Mesothelial cell of epicardium (in vitro differentiated cells): ENCODE measurements around the gene TLE4. TPM values are rescaled to one million over a fixed set of nuclear protein-coding genes. Genes with fewer than 3 reads are reported as not detected.

Experiments
- DNase-seq, 2 experiments: peaks; one replicate each; pipeline ENCODE4 v3.0.0; 2021; ENCODE audit warnings: low spot score in 2 of 2; ENCODE audit not compliant: unreplicated experiment in 2 of 2
- H3K27ac Mint-ChIP-seq: 2 replicates; pipeline ENCODE4 v1.8.0; 2021; ENCODE audit warnings: mixed read lengths
- H3K27me3 Mint-ChIP-seq: 2 replicates; pipeline ENCODE4 v1.8.0; 2021; ENCODE audit warnings: low read depth, mixed read lengths
- H3K36me3 Mint-ChIP-seq: 2 replicates; pipeline ENCODE4 v1.8.0; 2021; ENCODE audit warnings: mixed read lengths
- H3K4me1 Mint-ChIP-seq: 2 replicates; pipeline ENCODE4 v1.8.0; 2021; ENCODE audit warnings: mixed read lengths
- H3K4me3 Mint-ChIP-seq: 2 replicates; pipeline ENCODE4 v1.8.0; 2021; ENCODE audit warnings: mild to moderate bottlenecking, moderate library complexity, mixed read lengths
- H3K9me3 Mint-ChIP-seq: 2 replicates; pipeline ENCODE4 v1.8.0; 2021; ENCODE audit warnings: mixed read lengths
- CTCF ChIP-seq: fragments of 200-600 bp; sonication (generic); IDR thresholded peaks from one replicate; pipeline ENCODE4 v1.5.0; 2021; ENCODE audit warnings: antibody characterized with exemption; ENCODE audit not compliant: unreplicated experiment
- total RNA-seq: library from RNA; stranded (reverse); gene quantifications from 3 replicates; pipeline ENCODE4 v1.2.1, GENCODE V29; 2021

Gene TLE4
- total RNA-seq, 1 donor from 2014 or later, result 63.6 TPM

GRCh38 chr9:79578891-79579290 lies 7.1 kb downstream of the TLE4 start:
- no peak overlapping the region for H3K4me3 Mint-ChIP-seq
- no peak for TF ChIP-seq CTCF

GRCh38 chr9:79579624-79580023 lies 7.9 kb downstream of the TLE4 start:
- no peak for DNase-seq
- H3K27me3 Mint-ChIP-seq, result peaks cover 3% of the 10 kb centered on the region
- H3K36me3 Mint-ChIP-seq, result peaks cover 8% of the 10 kb centered on the region
- H3K9me3 Mint-ChIP-seq, result no peaks in the 10 kb centered on the region
- no peak for TF ChIP-seq CTCF
- H3K27ac Mint-ChIP-seq, result no peak overlapping the region
- no peak overlapping the region for H3K4me3 Mint-ChIP-seq
- peaks cover 77% of the 10 kb centered on the region for H3K4me1 Mint-ChIP-seq

More at GRCh38 chr9:79578891-79579290, 7.1 kb downstream of the TLE4 start:
- no peak for DNase-seq
- no peaks in the 10 kb centered on the region for H3K9me3 Mint-ChIP-seq
- H3K27me3 Mint-ChIP-seq, result peaks cover 3% of the 10 kb centered on the region
- peaks cover 8% of the 10 kb centered on the region for H3K36me3 Mint-ChIP-seq
- peaks cover 77% of the 10 kb centered on the region for H3K4me1 Mint-ChIP-seq
- no peak overlapping the region for H3K27ac Mint-ChIP-seq

GRCh38 chr9:79580055-79580454 lies 8.3 kb downstream of the TLE4 start:
- H3K9me3 Mint-ChIP-seq, result no peaks in the 10 kb centered on the region
- no peak for DNase-seq
- TF ChIP-seq CTCF, result no peak
- H3K4me3 Mint-ChIP-seq, result no peak overlapping the region
- H3K4me1 Mint-ChIP-seq, result peaks cover 73% of the 10 kb centered on the region
- no peak overlapping the region for H3K27ac Mint-ChIP-seq
- H3K27me3 Mint-ChIP-seq, result peaks cover 3% of the 10 kb centered on the region
- H3K36me3 Mint-ChIP-seq, result peaks cover 8% of the 10 kb centered on the region

- Mint-ChIP-seq H3K36me3 (peaks cover 4% of the 10 kb centered on the region), H3K27ac (peak overlapping the region; percentile 77), H3K27me3 (peaks cover 2% of the 10 kb centered on the region), H3K9me3 (no peaks in the 10 kb centered on the region), H3K4me3 (no peak overlapping the region), H3K4me1 (peaks cover 66% of the 10 kb centered on the region)
- no peak for DNase-seq
- no peak for TF ChIP-seq CTCF
These were observed 9.6 kb downstream of the TLE4 start for GRCh38 chr9:79581388-79581787.

- H3K36me3 Mint-ChIP-seq, result peaks cover 2% of the 10 kb centered on the region
- H3K9me3 Mint-ChIP-seq, result no peaks in the 10 kb centered on the region
- H3K27me3 Mint-ChIP-seq, result no peaks in the 10 kb centered on the region
- no peak overlapping the region for H3K4me3 Mint-ChIP-seq
- peak in 1 of 2 experiments; percentile 39 for DNase-seq
- H3K27ac Mint-ChIP-seq, result peak overlapping the region; percentile 77
- peaks cover 64% of the 10 kb centered on the region for H3K4me1 Mint-ChIP-seq
- TF ChIP-seq CTCF, result no peak
These were observed 10.0 kb downstream of the TLE4 start for GRCh38 chr9:79581794-79582193.
